GM23338 (cell line): ENCODE measurements around the gene GIMAP4. TPM values are rescaled to one million over a fixed set of nuclear protein-coding genes. Genes with fewer than 3 reads are reported as not detected.
A peak's percentile ranks its signal among the peaks of the same experiment; 100 is the strongest.

Experiments
- ATAC-seq: fragments of 200-7000 bp; cut with Tn5 transposase; 3 replicates; pipeline ENCODE4 v1.9.1; 2020
- DNase-seq: peaks from one replicate; pipeline ENCODE4 v3.0.0-alpha.2; 2015; ENCODE audit warnings: low spot score
- H2AFZ ChIP-seq: fragments of 200-600 bp; sonication (generic); 2 replicates; pipeline ENCODE4 v1.8.0; 2016; ENCODE audit warnings: antibody characterized with exemption, mild to moderate bottlenecking, moderate library complexity
- H3F3A ChIP-seq: fragments of 200-600 bp; sonication (generic); replicated peaks from 2 replicates; pipeline ENCODE4 v1.8.0; 2017; ENCODE audit warnings: antibody characterized with exemption, mixed run types, low read depth
- H3K27ac ChIP-seq: fragments of 200-600 bp; sonication (generic); 2 replicates; pipeline ENCODE4 v1.6.1; 2016; ENCODE audit warnings: low read depth
- H3K27me3 ChIP-seq: fragments of 200-600 bp; sonication (generic); 2 replicates; pipeline ENCODE4 v1.8.0; 2016; ENCODE audit warnings: mild to moderate bottlenecking, mixed run types, moderate library complexity; ENCODE audit not compliant: insufficient read depth
- H3K36me3 ChIP-seq: fragments of 200-600 bp; sonication (generic); 2 replicates; pipeline ENCODE4 v1.8.0; 2016; ENCODE audit warnings: mild to moderate bottlenecking; ENCODE audit not compliant: insufficient read depth
- H3K4me1 ChIP-seq: fragments of 200-600 bp; sonication (generic); 2 replicates; pipeline ENCODE4 v1.8.0; 2016; ENCODE audit warnings: mild to moderate bottlenecking, moderate library complexity; ENCODE audit not compliant: insufficient read depth
- H3K4me2 ChIP-seq: fragments of 200-600 bp; sonication (generic); 2 replicates; pipeline ENCODE4 v1.7.1; 2017; ENCODE audit warnings: mixed run types
- H3K4me3 ChIP-seq: fragments of 200-600 bp; sonication (generic); 2 replicates; pipeline ENCODE4 v1.6.1; 2016; ENCODE audit warnings: mixed run types
- H3K79me2 ChIP-seq: fragments of 200-600 bp; sonication (generic); replicated peaks from 2 replicates; pipeline ENCODE4 v1.8.0; 2017; ENCODE audit warnings: mild to moderate bottlenecking; ENCODE audit not compliant: insufficient read depth
- H3K9me2 ChIP-seq: fragments of 200-600 bp; sonication (generic); 2 replicates; pipeline ENCODE4 v1.8.0; 2017; ENCODE audit not compliant: insufficient read depth
- H4K20me1 ChIP-seq: fragments of 200-600 bp; sonication (generic); replicated peaks from 2 replicates; pipeline ENCODE4 v1.8.0; 2017; ENCODE audit warnings: mild to moderate bottlenecking; ENCODE audit not compliant: insufficient read depth
- H3K27ac Mint-ChIP-seq: 2 replicates; pipeline ENCODE4 v1.8.0; 2020; ENCODE audit warnings: inconsistent platforms, mild to moderate bottlenecking, moderate library complexity, mixed read lengths
- H3K27me3 Mint-ChIP-seq: 3 replicates; pipeline ENCODE4 v1.8.0; 2022; ENCODE audit warnings: low read depth, mild to moderate bottlenecking, moderate library complexity, mixed read lengths, inconsistent platforms; ENCODE audit not compliant: insufficient read depth, poor library complexity
- H3K36me3 Mint-ChIP-seq: 3 replicates; pipeline ENCODE4 v1.8.0; 2021; ENCODE audit warnings: low read depth, mild to moderate bottlenecking, inconsistent platforms, moderate library complexity, mixed read lengths
- H3K4me1 Mint-ChIP-seq: 3 replicates; pipeline ENCODE4 v1.8.0; 2020; ENCODE audit warnings: mild to moderate bottlenecking, inconsistent platforms, mixed read lengths
- H3K4me3 Mint-ChIP-seq: 3 replicates; pipeline ENCODE4 v1.8.0; 2021; ENCODE audit warnings: moderate library complexity, mild to moderate bottlenecking, inconsistent platforms, mixed read lengths
- H3K9me3 Mint-ChIP-seq: 3 replicates; pipeline ENCODE4 v1.8.0; 2020; ENCODE audit warnings: moderate library complexity, mild to moderate bottlenecking, inconsistent platforms, mixed read lengths
- CREB1 ChIP-seq: fragments of 250-450 bp; sonication (Bioruptor Pico); IDR thresholded peaks from 2 replicates; pipeline ENCODE4 v1.5.0; 2020; ENCODE audit warnings: low read depth, mild to moderate bottlenecking, moderate library complexity
- EZH2 ChIP-seq: fragments of 200-600 bp; sonication (generic); IDR thresholded peaks from one replicate; pipeline ENCODE4 v1.8.0; 2017; ENCODE audit warnings: antibody characterized with exemption, mild to moderate bottlenecking, low read depth; ENCODE audit not compliant: unreplicated experiment
- EZH2phosphoT487 ChIP-seq: fragments of 200-600 bp; sonication (generic); IDR thresholded peaks from one replicate; pipeline ENCODE4 v1.8.1; 2018; ENCODE audit warnings: antibody characterized with exemption; ENCODE audit not compliant: unreplicated experiment
- JUNB ChIP-seq: IDR thresholded peaks from one replicate; pipeline ENCODE4 v1.6.1; 2016; ENCODE audit warnings: antibody characterized with exemption; ENCODE audit not compliant: unreplicated experiment
- NANOG ChIP-seq: IDR thresholded peaks from 2 replicates; pipeline ENCODE4 v1.6.1; 2016; ENCODE audit warnings: antibody characterized with exemption, borderline replicate concordance
- STAT1 ChIP-seq: IDR thresholded peaks from one replicate; pipeline ENCODE4 v1.6.1; 2016; ENCODE audit warnings: antibody characterized with exemption; ENCODE audit not compliant: unreplicated experiment
- ZNF114 ChIP-seq: fragments of 250-450 bp; sonication (Bioruptor Pico); IDR thresholded peaks from 2 replicates; pipeline ENCODE4 v1.5.0; 2020; ENCODE audit warnings: mild to moderate bottlenecking, moderate library complexity
- ZNF331 ChIP-seq: fragments of 250-450 bp; sonication (Bioruptor Pico); IDR thresholded peaks from 2 replicates; pipeline ENCODE4 v1.5.0; 2020; ENCODE audit warnings: low read depth, mild to moderate bottlenecking, moderate library complexity
- ZNF462 ChIP-seq: fragments of 250-450 bp; sonication (Bioruptor Pico); IDR thresholded peaks from 2 replicates; pipeline ENCODE4 v1.5.0; 2020; ENCODE audit warnings: mild to moderate bottlenecking, moderate library complexity
- polyA plus RNA-seq: library from polyadenylated mRNA; unstranded; fragments of >200 nt; fragmentation: Nextera tagmentation; extraction: Ambion mirVana; gene quantifications from 2 replicates; pipeline ENCODE4 v1.2.1, GENCODE V29; 2016
- total RNA-seq: library from RNA; depleted of rRNA; stranded (reverse); fragments of >200 nt; shearing (Covaris generic); gene quantifications from 2 replicates; pipeline ENCODE4 v1.2.3, GENCODE V29; 2014
- TF ChIP-seq, protein P1 (sequence below), 2 experiments: fragments of 200-600 bp in 1 of 2; sonication (generic) in 1 of 2; conservative IDR thresholded peaks; 2 replicates each; pipeline versions ENCODE4 v1.5.1 to v1.6.1; 2016 to 2017; ENCODE audit warnings: antibody characterized with exemption in 2 of 2, low read depth in 2 of 2, mild to moderate bottlenecking in 2 of 2, moderate library complexity in 1 of 2
- TF ChIP-seq, protein P2 (sequence below): IDR thresholded peaks from 2 replicates; pipeline ENCODE4 v1.6.1; 2016; ENCODE audit warnings: antibody characterized with exemption

Gene GIMAP4
- total and polyA plus RNA-seq, 2 experiments from 2014 or later, result not detected

GRCh38 chr7:150560486-150560885 is 6.7 kb upstream of the GIMAP4 start:
- H3K27me3 ChIP-seq, result no peaks in the 10 kb centered on the region
- TF ChIP-seq EZH2, result no peak
- TF ChIP-seq, protein P1, sequence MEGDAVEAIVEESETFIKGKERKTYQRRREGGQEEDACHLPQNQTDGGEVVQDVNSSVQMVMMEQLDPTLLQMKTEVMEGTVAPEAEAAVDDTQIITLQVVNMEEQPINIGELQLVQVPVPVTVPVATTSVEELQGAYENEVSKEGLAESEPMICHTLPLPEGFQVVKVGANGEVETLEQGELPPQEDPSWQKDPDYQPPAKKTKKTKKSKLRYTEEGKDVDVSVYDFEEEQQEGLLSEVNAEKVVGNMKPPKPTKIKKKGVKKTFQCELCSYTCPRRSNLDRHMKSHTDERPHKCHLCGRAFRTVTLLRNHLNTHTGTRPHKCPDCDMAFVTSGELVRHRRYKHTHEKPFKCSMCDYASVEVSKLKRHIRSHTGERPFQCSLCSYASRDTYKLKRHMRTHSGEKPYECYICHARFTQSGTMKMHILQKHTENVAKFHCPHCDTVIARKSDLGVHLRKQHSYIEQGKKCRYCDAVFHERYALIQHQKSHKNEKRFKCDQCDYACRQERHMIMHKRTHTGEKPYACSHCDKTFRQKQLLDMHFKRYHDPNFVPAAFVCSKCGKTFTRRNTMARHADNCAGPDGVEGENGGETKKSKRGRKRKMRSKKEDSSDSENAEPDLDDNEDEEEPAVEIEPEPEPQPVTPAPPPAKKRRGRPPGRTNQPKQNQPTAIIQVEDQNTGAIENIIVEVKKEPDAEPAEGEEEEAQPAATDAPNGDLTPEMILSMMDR (conservative IDR thresholded peaks at IDR 0.05; ENCODE audit: low read depth in 2 of 2), result peak; percentile 27 to 29; a peak in 3 of 4 replicates
- H3K4me2 ChIP-seq, result no peak overlapping the region
- H3F3A ChIP-seq, result no peaks in the 10 kb centered on the region
- no peak overlapping the region for H3K27ac ChIP-seq
- no peak for ATAC-seq
- H4K20me1 ChIP-seq, result no peaks in the 10 kb centered on the region
- H3K27me3 Mint-ChIP-seq, result no peaks in the 10 kb centered on the region
- no peaks in the 10 kb centered on the region for H3K36me3 ChIP-seq
- peak; percentile 22 for DNase-seq
- H3K9me2 ChIP-seq, result no peaks in the 10 kb centered on the region; the same call in 1 of the 2 replicates
- peaks cover 15% of the 10 kb centered on the region; the same call in 2 of the 3 replicates for H3K36me3 Mint-ChIP-seq
- no peak overlapping the region for H2AFZ ChIP-seq
- H3K27ac Mint-ChIP-seq, result no peak overlapping the region
- H3K4me3 ChIP-seq, result no peak overlapping the region
- H3K79me2 ChIP-seq, result no peaks in the 10 kb centered on the region
- H3K9me3 Mint-ChIP-seq, result peaks cover 25% of the 10 kb centered on the region
- no peak overlapping the region for H3K4me3 Mint-ChIP-seq
- H3K4me1 ChIP-seq, result peaks cover 21% of the 10 kb centered on the region
- peaks cover 17% of the 10 kb centered on the region for H3K4me1 Mint-ChIP-seq

GRCh38 chr7:150562919-150563318 is 4.3 kb upstream of the GIMAP4 start:
- H3K36me3 Mint-ChIP-seq, result peaks cover 15% of the 10 kb centered on the region; the same call in 2 of the 3 replicates
- Histone ChIP-seq H3K9me2 (no peaks in the 10 kb centered on the region; the same call in 1 of the 2 replicates), H3F3A (no peaks in the 10 kb centered on the region), H3K4me2 (no peak overlapping the region), H3K4me3 (no peak overlapping the region), H3K27ac (no peak overlapping the region), H3K36me3 (no peaks in the 10 kb centered on the region), H4K20me1 (no peaks in the 10 kb centered on the region), H3K4me1 (peaks cover 43% of the 10 kb centered on the region), H2AFZ (no peak overlapping the region), H3K79me2 (no peaks in the 10 kb centered on the region), H3K27me3 (no peaks in the 10 kb centered on the region)
- peaks cover 25% of the 10 kb centered on the region for H3K9me3 Mint-ChIP-seq
- H3K4me1 Mint-ChIP-seq, result peaks cover 40% of the 10 kb centered on the region
- ATAC-seq (no peak), DNase-seq (no peak)
- no peak overlapping the region for H3K4me3 Mint-ChIP-seq
- H3K27ac Mint-ChIP-seq, result no peak overlapping the region
- H3K27me3 Mint-ChIP-seq, result peaks cover 2% of the 10 kb centered on the region
- TF ChIP-seq JUNB, result no peak
- TF ChIP-seq STAT1, result no peak
- no peak for TF ChIP-seq ZNF462 (CRISPR knock-in tag)
- no peak for TF ChIP-seq EZH2
- no peak for TF ChIP-seq ZNF331 (CRISPR knock-in tag)
- no peak for TF ChIP-seq ZNF114
- TF ChIP-seq NANOG, result no peak
- TF ChIP-seq, protein P1 (conservative IDR thresholded peaks at IDR 0.05; ENCODE audit: low read depth in 2 of 2), result no peak
- no peak for TF ChIP-seq EZH2phosphoT487
- TF ChIP-seq, protein P2, sequence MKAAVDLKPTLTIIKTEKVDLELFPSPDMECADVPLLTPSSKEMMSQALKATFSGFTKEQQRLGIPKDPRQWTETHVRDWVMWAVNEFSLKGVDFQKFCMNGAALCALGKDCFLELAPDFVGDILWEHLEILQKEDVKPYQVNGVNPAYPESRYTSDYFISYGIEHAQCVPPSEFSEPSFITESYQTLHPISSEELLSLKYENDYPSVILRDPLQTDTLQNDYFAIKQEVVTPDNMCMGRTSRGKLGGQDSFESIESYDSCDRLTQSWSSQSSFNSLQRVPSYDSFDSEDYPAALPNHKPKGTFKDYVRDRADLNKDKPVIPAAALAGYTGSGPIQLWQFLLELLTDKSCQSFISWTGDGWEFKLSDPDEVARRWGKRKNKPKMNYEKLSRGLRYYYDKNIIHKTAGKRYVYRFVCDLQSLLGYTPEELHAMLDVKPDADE, result no peak
- TF ChIP-seq CREB1, result no peak
